HG02885 (cell line): Measurements from ENCODE around the gene COG5.
A peak's percentile ranks its signal among the peaks of the same experiment; 100 is the strongest.
"Not testable (repeated sequence)": the region's sequence is repeated elsewhere in the genome, so short reads cannot be mapped to it uniquely, and the experiment has no call there.

ENCODE experiments used
- ATAC-seq: cut with Tn5 transposase; IDR thresholded peaks from one replicate; pipeline ENCODE4 v1.9.1; 2021; ENCODE audit warnings: mild to moderate bottlenecking; ENCODE audit not compliant: unreplicated experiment, poor library complexity

Gene COG5

GRCh38 chr7:107169120-107170050 lies 394.3 kb downstream of the COG5 start:
- ATAC-seq = peak; percentile 30

DNA sequence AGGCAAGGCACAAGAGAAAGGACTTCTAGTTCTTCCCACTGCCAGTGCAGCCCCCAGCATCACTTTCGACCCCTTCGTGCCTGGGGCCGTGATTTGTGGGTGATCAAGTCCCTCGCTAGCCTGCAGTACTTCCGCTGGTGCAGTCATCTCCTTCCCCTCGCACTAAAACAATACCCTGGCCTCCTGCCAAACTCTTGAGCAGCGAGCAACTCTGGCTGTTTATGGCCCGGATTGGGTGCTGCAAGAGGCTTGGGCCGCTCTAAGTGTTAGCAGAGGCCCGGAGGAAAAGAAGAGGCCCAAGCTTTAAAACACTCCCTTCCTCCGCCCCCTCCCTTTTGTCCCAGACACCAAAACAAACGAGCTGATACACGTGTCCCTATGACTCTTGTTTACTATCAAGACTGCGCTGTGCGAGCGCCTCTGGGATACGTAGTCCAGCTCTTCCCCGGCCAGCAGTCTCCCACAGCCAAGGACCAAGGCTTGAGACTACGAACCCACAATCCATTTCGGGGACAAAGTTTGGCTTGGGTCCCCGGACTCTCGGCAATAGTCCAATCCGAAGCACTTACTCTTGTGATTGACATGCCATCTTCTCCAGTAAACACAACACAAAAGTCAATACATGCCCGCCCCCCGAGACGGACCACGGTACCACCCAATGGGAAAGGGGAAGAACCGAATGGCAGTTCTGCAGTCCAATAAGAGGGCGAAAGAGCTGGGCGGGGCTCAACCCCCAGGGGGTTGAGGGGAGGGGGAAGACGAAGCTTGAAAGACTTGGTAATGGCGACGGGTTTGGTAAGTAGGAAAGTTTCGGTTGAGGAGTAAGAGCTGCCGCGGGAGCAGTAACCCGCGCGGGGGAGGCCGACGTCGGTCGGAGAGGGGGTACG lies 395.2 kb downstream of the COG5 start, which contains the start of gene HBP1:
Gene HBP1, plus strand, starts transcription at position 771 of the 887 bp plus-strand sequence. CDS start 10,891 bp downstream, outside the sequence.
- peak; percentile 90 for ATAC-seq

DNA sequence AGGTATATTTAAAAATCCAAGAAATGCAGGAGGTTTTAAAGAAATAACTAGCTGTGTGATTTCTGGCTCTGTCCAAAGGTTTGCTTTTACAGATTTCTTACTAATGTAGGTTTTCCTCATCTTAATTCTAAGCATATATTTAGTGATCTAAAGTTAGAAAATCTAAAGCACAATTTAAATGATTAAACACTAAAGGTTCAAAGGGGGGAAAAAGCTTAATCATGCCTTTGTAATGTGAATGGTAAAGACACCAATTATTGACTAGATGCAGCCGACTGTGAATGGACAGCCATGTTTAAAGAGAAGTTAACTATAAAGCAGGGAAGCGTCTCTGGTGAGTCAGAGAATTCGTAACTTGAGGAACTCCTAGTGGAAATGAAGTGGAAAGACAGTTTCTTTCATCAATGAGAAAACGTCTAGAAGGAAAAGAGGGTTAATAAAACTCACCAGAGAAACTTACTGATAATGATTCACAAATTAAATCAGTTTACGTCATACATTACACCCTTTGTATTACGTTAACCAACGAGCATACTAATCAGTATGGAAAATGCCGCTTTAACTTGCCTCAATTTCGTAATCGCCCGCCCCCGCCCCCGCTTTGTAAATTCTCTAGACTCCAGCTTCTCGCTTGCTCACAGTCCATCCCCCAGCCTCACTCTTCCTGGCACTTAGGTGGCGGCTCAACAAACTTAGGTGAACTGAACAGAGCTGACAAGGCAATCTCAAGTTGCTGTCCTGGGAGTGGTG lies 396.1 kb downstream of the COG5 start:
- ATAC-seq = no peak

DNA sequence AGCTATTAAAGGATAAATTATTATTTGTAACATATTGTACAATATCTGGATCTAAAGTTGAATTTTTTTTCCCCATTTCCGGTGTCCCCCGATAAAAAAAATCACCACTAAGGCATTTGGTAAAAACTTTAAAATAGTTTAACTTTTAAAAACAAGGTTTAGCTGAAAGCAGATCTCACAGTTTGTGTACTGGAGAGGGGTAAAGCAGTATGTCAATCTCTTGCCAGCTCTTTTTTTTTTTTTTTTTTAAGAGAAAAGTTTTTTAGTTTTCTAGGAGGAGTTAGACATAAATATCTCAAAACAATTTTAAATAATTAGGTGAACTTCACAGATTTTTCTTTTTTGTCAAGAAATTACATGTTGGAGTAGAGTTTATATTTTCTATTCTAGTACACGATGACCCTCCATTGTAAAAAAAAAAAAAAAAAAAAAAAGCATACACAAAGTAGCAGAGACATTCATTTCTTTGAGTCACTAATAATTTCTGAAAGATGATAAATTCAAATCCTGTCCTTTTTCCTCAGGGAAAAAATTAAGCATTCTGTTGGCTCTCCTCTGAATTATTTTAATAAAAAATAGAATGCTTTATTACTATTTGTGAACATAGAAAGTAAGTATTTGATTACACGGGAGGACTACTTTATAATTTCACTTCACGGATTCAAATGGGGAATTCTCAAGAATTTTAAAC lies 396.8 kb downstream of the COG5 start:
- no peak for ATAC-seq

DNA sequence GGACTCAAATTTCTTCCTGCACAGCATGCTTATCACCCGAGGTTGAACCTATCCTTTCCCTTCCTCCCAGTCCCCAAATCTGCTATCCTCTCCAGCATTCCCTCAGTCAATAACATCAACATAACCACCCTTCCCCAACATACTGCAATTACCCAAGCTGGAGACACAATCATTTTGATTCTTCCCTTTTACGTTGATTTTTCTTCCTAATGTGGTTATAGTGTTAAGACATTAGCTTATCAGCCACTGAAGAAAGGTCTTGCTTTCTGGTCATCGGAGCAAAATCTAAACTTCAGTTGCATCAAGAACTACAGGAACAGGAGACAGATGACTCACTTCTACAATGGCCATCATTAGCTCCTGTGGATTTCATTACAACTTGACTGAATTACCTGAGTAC lies 398.4 kb downstream of the COG5 start:
- no peak for ATAC-seq

DNA sequence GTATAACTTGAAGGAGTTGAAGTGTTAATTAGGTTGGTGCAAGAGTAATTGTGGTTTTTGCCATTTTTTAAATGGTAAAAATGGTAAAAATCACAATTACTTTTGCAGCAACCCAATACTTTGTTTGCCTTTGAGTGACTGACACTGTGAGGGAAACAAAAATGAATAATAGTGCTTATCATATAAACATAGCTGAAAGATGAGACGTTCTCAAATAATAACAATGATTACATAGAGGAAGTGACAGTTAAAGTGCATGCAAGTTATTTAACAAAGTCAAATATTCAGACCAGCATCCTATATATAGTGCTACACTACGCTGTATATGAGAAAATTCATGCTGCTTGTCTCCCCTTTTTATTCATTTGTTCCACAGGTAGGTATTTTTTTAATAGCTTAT lies 399.6 kb downstream of the COG5 start:
- ATAC-seq = no peak

- no peak for ATAC-seq
These were observed 401.2 kb downstream of the COG5 start for GRCh38 chr7:107162475-107162874.

DNA sequence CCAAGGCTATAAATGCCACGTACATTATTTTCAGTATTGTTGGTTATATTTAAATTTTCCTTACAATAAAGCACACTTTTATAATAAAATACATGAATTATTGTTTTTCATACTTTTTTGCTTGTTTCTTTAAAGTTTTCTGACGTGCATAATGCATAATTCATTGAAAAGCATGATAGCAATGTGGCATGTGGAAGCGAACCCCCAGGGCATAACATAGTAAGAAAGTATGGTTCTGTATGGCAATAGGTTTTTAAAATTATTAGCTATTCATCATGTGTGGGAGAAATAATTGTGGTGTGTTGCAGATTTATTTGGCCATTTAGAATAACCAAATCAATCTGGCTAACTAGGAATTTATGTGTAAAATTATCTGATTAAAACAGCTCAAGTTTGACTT lies 402.3 kb downstream of the COG5 start:
- ATAC-seq = no peak

DNA sequence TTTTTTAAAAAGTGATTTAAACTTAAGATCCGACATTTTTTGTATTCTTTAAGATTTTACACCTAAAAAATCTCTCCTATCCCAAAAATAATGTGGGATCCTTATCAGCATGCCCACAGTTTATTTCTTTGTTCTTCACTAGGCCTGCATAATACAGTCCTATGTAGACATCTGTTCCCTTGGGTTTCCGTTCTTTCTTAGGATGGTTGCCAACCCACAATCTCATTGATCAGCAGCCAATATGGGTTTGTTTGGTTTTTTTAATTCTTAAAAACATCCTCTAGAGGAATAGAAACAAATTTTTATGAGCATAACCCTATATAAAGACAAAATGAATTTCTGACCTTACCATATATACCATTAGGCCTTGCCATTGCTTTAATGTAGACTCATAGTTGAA lies 403.3 kb downstream of the COG5 start:
- ATAC-seq = no peak

DNA sequence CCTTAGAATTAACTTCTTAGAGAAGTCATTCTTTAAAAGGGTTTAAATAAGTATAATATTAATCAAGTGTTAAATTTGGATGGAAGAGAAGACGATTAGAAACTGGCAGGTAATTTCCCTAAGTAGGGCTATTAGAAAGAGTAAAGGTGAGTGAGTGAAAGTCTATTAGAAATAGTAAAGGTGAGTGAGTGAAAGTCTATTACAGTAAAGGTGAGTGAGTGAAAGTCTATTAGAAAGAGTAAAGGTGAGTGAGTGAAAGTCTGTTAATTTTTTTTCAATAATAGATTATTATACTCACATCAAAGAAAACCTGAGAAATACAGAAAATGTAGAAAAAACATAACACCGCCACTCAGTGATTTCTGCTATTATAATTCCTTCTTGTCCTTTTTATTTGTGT lies 405.7 kb downstream of the COG5 start:
- no peak for ATAC-seq

DNA sequence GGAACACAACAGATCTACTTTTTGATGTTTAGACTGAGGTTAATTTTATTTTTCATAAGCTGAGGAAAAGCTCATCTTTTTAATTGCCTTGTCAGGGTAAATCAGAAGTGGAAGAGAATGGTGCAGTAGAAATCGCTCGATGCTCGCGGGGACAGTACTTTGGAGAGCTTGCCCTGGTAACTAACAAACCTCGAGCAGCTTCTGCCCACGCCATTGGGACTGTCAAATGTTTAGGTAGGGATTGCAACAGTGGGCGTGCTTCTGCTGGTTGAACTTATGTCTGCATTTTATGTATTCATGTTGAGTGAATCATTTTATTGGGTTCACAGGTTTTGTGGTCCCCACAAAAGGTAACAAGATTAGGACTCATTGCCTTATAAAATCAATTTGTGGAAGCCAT lies 406.6 kb downstream of the COG5 start:
- no peak for ATAC-seq

GRCh38 chr7:107155726-107156125 lies 408.0 kb downstream of the COG5 start:
- not testable (repeated sequence) for ATAC-seq

- ATAC-seq = no peak
These were observed 408.9 kb downstream of the COG5 start for GRCh38 chr7:107154826-107155225.

DNA sequence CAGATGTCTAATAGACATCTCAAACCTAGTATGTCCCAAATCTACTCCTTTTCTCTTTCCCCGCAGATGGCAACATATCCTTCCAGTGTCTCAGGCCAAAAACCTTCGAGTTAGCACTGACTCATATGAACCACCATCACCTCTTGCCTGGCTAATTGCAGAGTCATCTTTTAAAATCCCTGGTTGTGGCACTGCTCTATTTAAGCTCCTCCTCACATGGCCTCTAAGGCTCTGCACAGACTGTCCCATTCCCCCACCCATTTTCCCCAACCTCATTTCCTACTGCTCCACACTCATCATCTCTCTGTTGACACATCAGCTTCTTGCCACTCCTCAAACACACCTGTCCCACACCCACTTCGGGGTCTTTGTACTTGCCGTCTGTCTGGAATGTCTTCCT lies 411.7 kb downstream of the COG5 start:
- ATAC-seq = no peak
